Fibroblast of lung (primary cell): Measurements from ENCODE around the gene NINJ2.

Experiments used
- EZH2 ChIP-seq: IDR thresholded peaks from 2 replicates; pipeline ENCODE4 v1.5.1; 2012; ENCODE audit warnings: low read length, control low read depth, mild to moderate bottlenecking; ENCODE audit errors: missing control alignments
- TF ChIP-seq, protein P1 (sequence below), 2 donors: IDR thresholded peaks in 1 of 2; conservative IDR thresholded peaks in 1 of 2; 1 replicate in 1 of 2; 2 replicates in 1 of 2; pipeline ENCODE4 v1.5.1; 2011 to 2012; ENCODE audit warnings: low read length in 2 of 2, control low read depth in 1 of 2, inconsistent platforms in 1 of 2, low read depth in 1 of 2, mild to moderate bottlenecking in 1 of 2

DNA sequence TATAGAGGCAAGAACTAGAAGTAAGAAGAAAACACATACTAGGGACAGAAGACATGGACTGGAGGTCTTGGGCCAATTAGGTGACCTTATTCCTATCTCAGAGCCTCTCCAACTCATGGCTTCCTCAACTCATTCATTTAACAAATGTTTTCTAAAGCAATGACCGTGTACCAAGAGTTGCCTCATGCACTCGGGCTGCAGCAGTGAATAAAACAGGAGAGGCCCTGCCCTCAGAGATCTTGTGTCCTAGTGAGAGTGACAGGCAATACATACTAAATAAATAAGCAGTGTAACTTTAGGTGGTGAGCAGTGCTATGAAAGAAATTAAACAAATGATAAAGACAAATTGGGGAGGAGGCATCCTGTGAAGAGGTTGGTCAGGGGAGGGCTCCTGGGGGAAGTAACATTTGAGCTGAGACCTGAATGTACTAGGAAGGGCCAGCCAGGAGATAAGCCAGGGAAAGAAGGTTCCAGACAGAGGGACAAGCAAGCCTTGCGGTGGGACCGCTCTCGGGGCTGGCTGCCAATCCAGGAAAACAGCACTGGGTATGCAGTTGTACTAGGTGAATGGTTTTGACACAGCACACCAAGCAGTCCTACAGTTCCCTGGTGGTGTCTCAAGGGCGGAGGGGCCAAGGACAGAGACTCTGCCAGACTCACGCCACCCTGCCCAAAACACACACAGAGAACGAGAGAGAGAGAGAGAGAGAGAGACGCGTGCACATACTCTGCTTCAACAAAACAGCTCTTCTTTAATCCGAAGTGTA lies 1.3 kb downstream of the NINJ2 start:
- TF ChIP-seq, protein P1, sequence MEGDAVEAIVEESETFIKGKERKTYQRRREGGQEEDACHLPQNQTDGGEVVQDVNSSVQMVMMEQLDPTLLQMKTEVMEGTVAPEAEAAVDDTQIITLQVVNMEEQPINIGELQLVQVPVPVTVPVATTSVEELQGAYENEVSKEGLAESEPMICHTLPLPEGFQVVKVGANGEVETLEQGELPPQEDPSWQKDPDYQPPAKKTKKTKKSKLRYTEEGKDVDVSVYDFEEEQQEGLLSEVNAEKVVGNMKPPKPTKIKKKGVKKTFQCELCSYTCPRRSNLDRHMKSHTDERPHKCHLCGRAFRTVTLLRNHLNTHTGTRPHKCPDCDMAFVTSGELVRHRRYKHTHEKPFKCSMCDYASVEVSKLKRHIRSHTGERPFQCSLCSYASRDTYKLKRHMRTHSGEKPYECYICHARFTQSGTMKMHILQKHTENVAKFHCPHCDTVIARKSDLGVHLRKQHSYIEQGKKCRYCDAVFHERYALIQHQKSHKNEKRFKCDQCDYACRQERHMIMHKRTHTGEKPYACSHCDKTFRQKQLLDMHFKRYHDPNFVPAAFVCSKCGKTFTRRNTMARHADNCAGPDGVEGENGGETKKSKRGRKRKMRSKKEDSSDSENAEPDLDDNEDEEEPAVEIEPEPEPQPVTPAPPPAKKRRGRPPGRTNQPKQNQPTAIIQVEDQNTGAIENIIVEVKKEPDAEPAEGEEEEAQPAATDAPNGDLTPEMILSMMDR (conservative IDR thresholded peaks at IDR 0.05 in 1 of 2, IDR thresholded peaks at IDR 0.05 in 1 of 2; ENCODE audit: low read depth in 1 of 2, low read length in 2 of 2), result no peak
- no peak for TF ChIP-seq EZH2
